HG02885 (cell line): ENCODE data around the gene LONP1.
"Not testable (repeated sequence)": the region's sequence is repeated elsewhere in the genome, so short reads cannot be mapped to it uniquely, and the experiment has no call there.

Source experiments
- ATAC-seq: cut with Tn5 transposase; IDR thresholded peaks from one replicate; pipeline ENCODE4 v1.9.1; 2021; ENCODE audit warnings: mild to moderate bottlenecking; ENCODE audit not compliant: unreplicated experiment, poor library complexity

LONP1 gene

DNA sequence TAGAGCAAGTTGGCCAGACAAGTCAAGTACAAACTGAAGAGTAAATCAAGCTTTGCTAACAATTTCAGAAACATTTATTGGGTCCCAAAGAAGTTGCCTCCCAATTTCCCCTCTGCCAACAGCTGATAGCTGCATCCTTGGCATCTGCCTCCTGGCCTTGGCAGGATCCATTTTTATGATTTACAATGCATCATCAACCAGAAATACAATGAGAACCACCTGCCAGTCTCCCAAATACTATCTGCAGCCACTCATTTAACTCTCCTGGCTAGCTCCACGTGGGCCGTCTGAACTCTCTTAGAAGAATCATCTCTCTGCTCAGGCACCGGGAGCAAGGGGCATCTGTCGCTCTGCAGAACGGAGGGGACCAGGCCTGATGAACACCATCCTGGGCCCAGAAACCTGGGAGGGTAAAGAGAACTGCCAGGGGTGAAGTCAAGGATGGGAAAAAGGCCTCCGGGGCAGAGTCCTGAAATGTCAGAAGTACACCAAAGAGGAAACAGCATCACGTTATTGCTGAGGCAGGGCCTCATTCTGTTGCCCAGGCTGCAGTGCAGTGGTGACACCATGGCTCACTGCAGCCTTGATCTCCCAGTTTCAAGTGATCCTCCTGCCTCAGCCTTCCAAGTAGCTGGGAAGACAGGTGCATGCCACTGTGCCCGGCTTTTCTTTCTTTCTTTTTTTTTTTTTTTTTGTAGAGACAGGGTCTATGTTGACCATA lies 2.6 kb downstream of the LONP1 start:
- no peak for ATAC-seq

DNA sequence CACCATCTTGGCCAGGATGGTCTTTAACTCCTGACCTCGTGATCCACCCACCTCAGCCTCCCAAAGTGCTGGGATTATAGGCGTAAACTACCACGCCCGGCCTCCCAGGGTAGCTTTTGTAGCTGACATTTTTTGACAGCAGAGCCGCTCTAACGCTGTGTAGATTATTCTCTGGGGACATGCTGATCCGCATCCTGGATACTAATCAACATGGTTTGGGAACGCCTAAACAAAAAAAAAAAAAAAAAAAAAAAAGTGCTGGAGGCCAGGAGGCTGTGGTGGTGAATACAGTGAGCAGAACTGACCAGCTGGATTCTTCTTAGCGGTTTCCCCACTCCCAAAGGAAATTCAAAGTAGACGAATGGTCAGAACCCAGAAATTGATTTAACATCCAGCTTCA lies 5.1 kb downstream of the LONP1 start:
- no peak for ATAC-seq

DNA sequence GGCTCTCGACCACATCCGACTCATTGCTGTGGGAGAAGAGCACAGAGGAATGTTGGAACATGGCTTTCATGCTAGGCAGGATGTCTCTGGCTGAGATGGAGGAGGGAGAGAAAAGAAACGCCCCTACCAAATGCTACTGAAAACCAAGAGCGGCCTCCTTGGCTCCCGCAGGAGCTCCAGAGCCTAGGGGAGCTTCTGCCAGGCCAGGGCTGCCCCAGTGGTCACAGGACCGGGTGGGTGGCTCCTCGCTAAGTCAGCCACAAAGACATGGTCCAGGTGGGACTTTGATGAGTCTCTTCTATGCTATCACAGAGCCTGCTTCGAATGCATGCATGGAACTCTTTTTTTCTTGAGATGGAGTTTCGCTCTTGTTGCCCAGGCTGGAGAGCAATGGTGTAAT lies 6.7 kb downstream of the LONP1 start:
- ATAC-seq: no peak

DNA sequence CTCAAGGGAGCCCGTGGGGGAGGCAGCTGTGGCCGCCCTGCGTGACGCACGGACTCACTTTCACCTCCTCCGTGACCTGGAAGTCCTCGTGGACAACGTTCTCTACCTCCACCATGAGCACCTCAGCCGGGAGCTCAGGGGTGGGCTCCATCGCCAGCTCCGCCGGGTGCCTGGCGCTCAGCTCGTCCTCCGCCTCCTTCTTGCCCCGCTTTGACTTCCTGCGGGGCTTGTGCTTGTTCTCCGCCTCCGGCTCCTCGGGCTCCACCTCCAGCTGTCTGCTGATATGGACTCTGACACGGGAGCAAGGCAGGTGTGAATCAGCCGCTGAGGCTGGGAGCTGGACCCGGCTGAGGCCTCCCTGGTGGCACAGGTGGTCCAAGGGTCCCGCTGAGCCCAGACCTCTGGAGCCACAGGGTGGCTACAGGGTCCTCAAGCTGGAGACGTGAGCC lies 8.2 kb downstream of the LONP1 start:
- no peak for ATAC-seq

DNA sequence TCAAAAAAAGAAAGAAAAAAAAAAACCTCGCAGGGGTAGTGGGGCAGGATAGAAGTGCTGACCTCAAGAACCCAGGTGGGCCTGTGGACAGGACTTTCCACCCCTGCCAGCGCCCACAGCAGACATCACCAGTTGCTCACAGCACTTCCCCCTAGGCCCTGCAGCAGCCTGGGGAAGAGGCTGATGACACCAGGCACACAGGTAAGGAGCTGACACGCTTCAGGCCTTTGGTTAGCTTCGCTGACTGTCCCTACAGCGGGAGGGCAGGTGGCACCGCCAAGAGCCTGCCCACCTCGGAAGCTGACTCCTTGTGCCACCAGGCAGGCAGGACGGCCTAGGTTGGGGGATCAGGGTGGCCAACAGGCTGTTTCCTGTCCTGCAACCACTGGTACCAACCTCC lies 8.9 kb downstream of the LONP1 start:
- no peak for ATAC-seq

DNA sequence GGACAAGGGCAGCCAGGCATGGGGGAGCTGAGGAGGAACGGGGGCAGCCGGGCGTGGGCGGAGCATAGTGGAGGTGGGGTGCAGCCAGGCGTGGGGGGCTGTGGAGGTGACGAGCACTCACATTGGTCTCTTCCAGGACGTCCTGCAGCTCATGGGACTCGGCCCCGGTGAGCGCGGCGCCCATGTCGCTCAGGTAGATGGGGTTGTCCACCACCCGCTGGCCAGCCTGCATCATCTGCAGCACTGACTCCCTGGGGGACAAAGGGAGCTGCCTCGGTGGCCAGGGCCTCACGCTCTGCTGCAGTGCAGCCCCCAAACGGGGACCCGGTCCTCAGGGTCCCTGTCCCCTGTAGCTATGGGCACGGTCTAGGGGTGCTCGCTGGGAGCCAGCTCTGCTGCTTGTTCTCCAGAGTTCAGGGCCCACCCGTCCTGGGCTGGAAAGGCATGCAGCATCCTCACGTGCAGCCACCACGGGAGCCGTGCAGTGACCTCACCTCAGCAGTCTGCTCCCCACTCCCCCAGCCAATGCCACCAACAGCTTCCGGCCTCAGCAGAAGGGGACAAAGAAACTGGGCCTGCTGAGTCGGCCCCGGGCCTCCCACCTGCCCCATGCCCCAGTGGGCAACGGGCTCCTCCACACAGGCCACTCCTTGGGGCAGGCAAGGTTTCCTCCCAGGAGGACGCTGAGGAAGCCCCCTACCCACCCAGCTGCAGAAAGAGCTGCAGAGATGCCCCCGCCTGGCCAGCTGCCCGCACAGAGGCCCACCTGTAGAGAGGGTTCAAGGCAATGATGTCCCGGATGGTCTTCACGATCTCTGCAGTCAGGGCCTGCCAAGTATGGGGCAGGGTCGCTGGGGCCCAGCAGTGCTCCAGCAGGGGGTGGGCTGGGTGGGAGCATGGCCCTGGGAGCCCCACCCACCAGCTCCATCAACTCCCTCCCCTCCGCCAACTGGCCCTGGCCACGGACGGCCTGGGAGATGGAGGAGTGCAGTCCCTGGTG lies 12.1 kb downstream of the LONP1 start:
- no peak for ATAC-seq

DNA sequence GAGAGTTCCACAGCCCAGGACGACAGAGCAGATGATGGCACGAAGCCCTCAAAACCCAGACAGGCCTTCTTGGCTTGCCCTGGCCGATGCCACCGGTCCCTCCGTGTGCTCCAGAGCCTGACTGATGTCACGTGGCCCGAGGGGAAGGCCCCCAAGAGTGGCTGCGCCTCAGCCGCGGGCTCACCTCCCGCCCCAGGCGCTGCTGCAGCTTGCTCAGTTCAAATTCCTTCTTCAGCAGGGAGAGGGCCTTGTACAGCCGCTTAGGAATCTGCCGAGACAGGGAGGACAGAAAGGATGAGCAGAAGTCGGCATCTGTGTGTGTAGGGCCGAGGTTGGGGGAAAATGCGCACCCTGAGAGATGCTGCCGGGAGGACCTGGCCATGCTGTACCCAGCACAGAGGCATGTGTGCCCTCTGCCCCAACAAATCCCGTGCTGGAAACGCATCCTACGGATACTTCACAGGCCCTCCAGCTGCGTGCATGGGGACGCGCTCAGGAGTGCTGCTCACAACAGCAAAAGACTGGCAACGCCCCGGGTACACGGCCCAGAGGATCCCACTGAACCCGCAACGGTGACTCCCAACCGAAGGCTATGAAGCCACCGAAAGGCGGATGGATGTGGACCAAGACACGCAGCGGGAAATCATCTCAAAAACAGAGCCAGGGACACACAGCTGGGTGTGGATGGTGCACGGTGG lies 12.9 kb downstream of the LONP1 start:
- ATAC-seq: no peak

DNA sequence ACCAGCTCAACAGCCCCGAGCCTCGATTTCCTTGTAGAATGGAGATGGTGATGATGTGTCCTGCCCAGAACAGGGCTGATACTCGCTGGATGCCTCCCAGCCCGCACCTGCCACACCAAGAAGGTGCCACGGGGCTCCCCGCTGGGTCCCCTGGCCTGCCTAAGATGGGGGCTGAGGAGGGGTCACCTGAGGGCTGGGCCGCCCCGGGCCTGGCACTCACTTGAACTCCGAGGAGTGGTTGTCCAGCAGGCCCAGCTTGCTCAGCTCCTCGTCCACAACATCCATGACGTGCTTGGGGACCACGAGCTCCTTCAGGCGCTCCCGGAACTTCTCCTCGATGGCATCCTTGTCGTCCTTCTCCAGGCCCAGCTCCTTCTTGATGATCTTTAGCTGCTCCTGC lies 14.4 kb downstream of the LONP1 start:
- ATAC-seq: no peak

DNA sequence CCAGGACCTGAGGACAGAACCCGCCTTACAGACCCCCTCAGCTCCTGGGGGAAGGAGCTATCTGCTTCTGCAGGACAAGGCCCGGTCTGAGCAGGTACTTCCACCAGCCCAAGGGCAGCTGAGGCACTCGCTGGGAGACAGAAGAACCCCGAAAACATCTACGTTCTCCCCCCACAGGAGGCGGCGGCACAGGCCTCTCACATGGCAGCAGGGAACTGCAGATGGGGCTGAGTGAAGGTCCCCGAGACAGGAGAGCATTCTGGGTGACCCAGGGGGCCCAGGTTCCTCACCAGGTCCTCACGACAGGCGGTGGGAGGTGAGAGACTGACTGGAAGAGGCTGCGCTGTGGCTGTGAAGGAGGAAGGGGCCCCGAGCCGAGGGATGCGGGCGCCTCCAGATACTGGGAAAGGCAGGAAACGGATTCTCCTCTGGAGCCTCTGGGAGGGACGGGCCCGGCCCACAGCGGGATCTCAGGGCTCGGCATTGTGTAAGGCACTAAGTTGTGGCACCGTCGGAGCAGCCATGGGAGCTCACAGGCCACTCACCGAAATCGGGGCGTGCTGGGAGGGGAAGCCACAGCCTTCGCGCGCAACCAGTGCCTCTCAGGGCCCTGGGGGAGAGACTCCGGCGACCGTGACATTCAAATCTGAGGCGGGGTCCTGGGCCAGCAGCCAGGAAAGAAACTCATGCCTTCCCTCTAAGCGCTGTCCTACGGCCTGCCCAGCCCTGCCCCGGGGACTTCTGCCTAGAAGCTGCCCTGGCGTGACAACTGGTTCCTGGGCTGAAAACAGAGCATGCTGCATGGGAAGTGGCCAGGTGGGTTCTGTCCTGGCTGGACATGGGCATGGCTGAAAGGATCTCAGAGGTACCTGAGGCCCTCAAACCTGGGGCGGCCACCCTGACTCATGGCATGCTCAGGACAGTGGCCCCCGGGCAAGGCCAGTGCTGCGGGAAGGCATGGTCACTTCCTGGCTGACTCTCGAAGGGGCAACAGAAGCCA lies 15.8 kb downstream of the LONP1 start:
- no peak for ATAC-seq

DNA sequence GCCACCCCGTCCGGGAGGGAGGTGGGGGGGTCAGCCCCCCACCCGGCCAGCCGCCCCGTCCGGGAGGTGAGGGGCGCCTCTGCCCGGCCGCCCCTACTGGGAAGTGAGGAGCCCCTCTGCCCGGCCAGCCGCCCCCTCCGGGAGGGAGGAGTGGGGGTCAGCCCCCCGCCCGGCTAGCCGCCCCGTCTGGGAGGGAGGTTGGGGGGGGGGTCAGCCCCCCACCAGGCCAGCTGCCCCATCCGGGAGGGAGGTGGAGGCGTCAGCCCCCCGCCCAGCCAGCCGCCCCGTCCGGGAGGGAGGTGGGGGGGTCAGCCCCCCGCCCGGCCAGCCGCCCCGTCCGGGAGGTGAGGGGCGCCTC lies 17.9 kb downstream of the LONP1 start:
- ATAC-seq: not testable (repeated sequence)

DNA sequence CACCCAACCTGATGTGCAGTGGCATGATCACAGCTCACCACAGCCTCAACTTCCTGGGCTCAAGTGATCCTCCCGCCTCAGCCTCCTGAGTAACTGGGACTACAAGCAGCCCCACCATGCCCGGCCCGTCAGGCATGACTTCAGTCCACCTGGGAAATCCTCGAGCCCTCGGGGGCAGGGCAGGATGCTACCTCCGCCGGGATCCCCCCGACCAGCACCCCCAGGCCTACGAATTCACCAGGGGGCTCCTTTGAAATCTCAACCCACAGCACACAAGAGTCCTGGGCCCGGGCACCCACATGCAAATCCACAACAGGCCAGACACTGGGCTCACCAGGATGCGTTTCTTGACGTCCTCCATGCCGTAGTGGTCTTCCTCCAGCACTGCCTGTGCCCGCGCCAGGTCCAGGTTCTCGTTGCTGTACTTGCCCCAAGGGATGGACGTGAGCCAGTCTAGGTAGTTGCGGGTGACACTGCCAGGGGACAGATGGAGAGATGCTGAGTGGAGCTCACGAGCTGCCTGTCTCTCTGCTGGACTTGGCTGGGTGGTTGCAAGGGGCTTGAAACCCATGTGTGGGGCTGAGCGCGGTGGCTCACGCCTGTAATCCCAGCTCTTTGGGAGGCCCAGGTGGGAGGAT lies 19.4 kb downstream of the LONP1 start:
- no peak for ATAC-seq

DNA sequence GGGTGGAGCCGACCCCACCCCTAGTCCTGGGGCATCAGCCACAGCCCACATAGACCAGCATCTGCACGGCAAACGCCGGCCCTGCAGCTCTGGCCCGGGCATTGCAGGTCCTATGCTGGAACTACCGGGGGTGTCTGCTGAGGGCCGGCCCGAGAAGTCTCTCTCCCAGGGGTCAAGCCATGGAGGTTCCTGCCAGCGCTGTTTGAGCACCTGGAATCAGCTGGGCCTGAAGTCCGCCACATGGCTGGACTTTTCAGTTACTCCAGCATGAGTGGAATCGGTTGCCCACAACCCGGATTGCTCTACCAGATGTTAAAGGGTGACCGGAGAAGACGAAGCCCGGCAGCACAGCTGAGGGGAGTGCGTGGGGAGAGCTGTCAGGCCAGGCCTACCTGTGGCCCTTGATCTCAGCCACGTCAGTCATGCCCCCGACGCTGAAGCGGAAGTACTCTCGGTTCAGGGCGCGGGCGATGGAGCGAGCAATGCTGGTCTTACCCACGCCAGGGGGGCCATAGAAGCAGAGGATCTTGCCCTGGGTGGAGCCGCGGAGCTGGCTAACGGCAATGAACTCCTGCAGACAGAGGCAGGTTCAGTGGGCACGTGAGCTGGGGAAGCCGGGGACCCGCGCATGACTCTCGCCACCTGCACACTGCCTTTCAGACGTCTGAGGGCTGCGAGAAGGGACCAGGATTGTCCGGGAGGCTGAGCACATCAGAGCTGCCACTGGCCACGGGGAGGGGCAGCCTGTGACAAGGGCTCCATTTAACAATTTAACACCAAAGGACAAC lies 21.1 kb downstream of the LONP1 start:
- no peak for ATAC-seq

DNA sequence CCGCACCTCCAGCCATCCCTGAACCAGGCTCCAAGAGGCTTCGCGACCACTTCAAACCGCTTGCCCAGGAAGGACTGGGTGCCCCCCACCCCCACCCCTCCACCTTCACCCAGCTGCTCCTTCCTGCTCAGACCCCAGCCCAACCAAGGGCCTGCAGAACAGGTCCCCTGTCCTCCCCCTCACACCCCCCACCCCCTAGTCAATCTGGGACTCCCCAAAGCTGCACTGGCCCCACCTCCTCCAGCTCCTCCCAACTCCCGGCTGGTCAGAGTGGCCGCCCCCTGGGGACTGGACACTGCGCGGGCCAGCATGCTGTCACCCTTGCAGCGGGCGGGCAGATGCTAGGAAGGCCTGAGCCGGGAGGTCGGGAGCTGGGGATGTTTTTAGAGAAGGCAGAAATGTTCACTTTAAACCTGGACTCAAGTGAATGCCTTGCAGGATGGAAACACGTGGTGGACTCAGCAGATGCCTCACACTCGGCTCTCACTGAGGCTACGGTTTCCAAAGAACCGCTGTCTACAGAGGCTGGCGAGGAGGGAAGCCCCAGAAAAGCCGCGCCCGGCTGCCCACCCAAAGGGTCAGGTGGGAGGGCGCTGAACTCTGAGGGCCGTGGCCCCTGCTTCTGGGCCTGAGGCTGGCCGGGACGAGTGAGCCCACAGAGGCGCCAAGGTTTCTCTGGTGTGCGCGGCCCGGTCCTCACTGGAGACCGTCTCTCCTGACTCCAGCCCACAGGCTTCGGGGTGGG lies 21.9 kb downstream of the LONP1 start:
- ATAC-seq: no peak

DNA sequence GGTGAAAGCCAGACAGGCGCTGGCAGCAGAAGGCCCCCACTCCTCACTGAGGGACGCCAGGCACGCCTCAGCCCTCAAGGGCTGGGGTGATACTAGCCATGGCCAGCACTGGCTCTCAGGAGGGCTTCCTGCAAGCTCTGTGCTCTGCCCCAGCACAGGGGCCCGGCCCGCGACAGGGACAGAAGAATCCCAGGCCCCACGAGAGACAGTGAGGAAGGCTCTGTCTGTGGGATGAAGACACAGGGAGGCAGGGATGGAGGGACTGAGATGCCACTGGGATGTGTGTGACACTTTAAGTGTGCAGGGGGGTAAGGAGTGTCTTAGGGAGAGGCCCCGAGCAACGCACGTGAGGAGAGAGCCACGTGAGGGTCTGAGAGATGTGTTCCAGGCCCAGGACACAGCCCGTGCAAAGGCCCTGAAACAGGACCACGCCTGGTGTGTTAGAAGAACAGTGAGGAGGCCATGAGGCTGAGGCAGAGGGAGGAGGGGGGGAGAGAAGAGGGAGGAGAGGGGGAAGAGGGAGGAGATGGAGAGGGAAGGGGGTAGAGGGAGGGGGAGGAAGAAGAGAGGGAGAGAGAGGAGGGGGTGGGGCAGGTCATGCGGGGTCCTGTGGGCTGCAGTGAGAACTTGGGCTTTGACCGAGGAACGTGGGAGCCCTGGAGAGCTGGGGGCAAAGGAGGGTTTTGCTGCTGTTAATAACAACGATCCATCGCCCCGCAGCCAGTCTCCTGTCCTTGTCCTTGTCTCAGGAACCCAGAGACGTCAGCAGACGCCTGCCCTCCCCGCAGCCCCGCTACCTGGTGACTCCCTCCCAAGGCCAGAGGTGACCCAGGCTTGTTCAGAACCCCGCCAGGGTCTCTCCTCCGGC lies 22.7 kb downstream of the LONP1 start:
- ATAC-seq: no peak

DNA sequence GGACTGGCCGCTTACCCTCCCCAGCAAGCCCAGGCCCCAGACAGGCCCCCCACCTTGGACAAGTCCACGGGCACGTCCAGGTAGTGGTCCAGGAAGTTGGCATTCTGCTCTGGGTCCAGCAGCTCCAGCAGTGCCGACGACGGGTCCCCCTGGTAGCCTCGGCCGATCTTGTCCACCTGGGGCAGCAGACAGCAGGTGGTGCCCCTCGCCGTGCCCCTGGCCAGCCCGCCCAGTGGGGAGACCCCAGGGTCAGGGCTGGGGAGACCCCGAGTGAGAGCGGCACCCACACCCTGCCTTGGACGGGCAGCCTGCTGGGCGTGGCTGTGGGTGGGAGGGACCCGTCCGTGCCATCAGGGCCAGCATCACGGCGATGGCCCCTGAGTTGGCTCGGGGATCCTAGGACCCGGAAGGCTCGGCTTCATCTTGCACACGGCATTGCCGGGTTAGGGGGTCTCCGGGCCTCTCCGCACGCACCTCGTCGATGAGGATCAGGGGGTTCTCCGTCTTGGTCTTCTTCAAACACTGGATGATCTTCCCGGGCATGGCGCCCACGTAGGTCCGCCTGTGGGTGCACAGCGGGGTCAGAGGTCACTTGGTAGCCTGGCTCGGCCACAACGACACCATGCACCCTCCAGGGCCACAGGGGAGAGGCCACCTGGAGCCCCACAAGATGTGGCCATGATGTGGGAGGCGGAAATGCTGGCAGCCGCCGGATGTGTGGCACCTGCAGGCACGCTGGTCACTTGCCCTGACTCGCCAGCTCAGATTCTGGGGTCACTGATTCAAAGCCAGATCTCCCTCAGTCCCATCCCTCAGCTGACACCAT lies 23.5 kb downstream of the LONP1 start:
- no peak for ATAC-seq

DNA sequence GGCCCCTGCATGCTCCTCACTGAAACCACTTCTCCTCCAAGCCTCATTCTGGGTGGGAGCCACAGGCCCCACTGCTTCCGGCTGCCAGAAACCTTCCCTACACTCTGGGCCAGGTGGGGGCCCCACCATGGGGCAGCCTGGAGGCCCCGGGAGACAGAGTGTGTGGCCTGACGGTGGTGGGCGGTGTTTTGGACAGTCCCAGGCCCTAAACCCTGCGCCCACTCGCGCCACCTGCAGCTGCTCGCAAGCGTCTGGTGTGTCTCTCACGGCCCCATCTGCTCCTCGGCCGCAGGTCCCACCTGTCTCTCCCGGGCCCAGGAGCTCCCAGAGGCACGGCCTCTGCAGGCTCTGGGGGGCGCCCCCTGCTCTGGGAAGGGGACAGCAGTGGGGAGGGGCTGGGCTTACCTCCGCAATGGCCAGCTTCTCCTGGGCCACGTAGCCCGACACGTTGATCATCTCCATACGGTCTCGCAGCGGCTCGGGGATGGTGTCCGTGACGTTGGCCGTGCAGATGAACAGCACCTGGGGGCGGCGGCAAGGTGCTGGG lies 24.2 kb downstream of the LONP1 start:
- ATAC-seq: no peak
